SK-N-SH (cell line): Measurements from ENCODE around the gene CTSE. TPM values are rescaled to one million over a fixed set of nuclear protein-coding genes. Genes with fewer than 3 reads are reported as not detected.

Experiments
- CTCF ChIA-PET: fragments of 300-600, 350-600 bp; formaldehyde crosslinking; extraction: SDS; loops from one replicate; lab custom pipeline; 2021; lab: Yijun Ruan, JAX
- POLR2A ChIA-PET: fragments of 350-600 bp; sonication (Branson Sonifier 250); formaldehyde crosslinking; extraction: SDS; loops from one replicate; lab custom pipeline; 2020; ENCODE audit warnings: antibody characterized with exemption, inconsistent platforms; lab: Yijun Ruan, JAX
- DNase-seq: peaks from one replicate; pipeline ENCODE4 v3.0.0; 2012
- H2AFZ ChIP-seq: fragments of 200-600 bp; sonication (generic); 2 replicates; pipeline ENCODE4 v1.8.1; 2016; ENCODE audit warnings: antibody characterized with exemption, mild to moderate bottlenecking, low read depth
- H3F3A ChIP-seq: fragments of 200-600 bp; sonication (generic); replicated peaks from 2 replicates; pipeline ENCODE3; 2016; ENCODE audit warnings: antibody characterized with exemption, mild to moderate bottlenecking; ENCODE audit not compliant: insufficient read depth
- H3K27ac ChIP-seq, 2 experiments: fragments of 200-500 bp in 1 of 2; fragments of 200-600 bp in 1 of 2; sonication (Bioruptor generic) in 1 of 2; sonication (generic), shearing (Covaris generic) in 1 of 2; 2 replicates each; pipeline versions ENCODE4 v1.5.1 to v1.6.1; 2014 to 2016; ENCODE audit warnings: low read depth in 2 of 2, inconsistent platforms in 1 of 2, low read length in 1 of 2, mild to moderate bottlenecking in 1 of 2, mixed read lengths in 1 of 2
- H3K27me3 ChIP-seq: fragments of 200-600 bp; sonication (generic), shearing (Covaris generic); 2 replicates; pipeline ENCODE4 v1.6.1; 2016; ENCODE audit warnings: mixed run types; ENCODE audit not compliant: insufficient read depth
- H3K36me3 ChIP-seq, 2 experiments: fragments of 200-500 bp in 1 of 2; fragments of 200-600 bp in 1 of 2; sonication (Bioruptor generic) in 1 of 2; sonication (generic) in 1 of 2; replicated peaks in 1 of 2; 2 replicates each; pipeline versions ENCODE3 to v1.5.1; 2014 to 2016; ENCODE audit warnings: low read length in 1 of 2, mild to moderate bottlenecking in 1 of 2; ENCODE audit not compliant: insufficient read depth in 2 of 2, control insufficient read depth in 1 of 2
- H3K4me1 ChIP-seq, 2 experiments: fragments of 200-500 bp in 1 of 2; fragments of 200-600 bp in 1 of 2; sonication (Bioruptor generic) in 1 of 2; sonication (generic), shearing (Covaris generic) in 1 of 2; 2 replicates each; pipeline versions ENCODE4 v1.5.1 to v1.6.1; 2014 to 2016; ENCODE audit warnings: low read depth in 1 of 2, low read length in 1 of 2, mixed run types in 1 of 2; ENCODE audit not compliant: insufficient read depth in 2 of 2, control insufficient read depth in 1 of 2
- H3K4me2 ChIP-seq: fragments of 200-600 bp; sonication (generic), shearing (Covaris generic); 2 replicates; pipeline ENCODE4 v1.6.1; 2017; ENCODE audit warnings: mixed run types
- H3K4me3 ChIP-seq, 2 experiments: fragments of 200-500 bp in 1 of 2; fragments of 200-600 bp in 1 of 2; sonication (Bioruptor generic) in 1 of 2; sonication (generic), shearing (Covaris generic) in 1 of 2; 2 replicates each; pipeline versions ENCODE4 v1.5.1 to v1.8.1; 2014 to 2016; ENCODE audit warnings: low read depth in 2 of 2, inconsistent platforms in 1 of 2, low read length in 1 of 2, mild to moderate bottlenecking in 1 of 2, mixed read lengths in 1 of 2, moderate library complexity in 1 of 2
- H3K79me2 ChIP-seq: fragments of 200-600 bp; sonication (generic); 2 replicates; pipeline ENCODE4 v1.8.1; 2017; ENCODE audit warnings: mild to moderate bottlenecking; ENCODE audit not compliant: insufficient read depth
- H3K9ac ChIP-seq: fragments of 200-600 bp; sonication (generic); 2 replicates; pipeline ENCODE4 v1.6.1; 2017; ENCODE audit warnings: mixed run types
- H3K9me2 ChIP-seq: fragments of 200-600 bp; sonication (generic); 2 replicates; pipeline ENCODE4 v1.6.1; 2017; ENCODE audit warnings: mixed run types
- H3K9me3 ChIP-seq: fragments of 200-600 bp; sonication (generic); 2 replicates; pipeline ENCODE4 v1.6.1; 2017; ENCODE audit warnings: mixed run types, mild to moderate bottlenecking, moderate library complexity
- H4K20me1 ChIP-seq: fragments of 200-600 bp; sonication (generic); 2 replicates; pipeline ENCODE4 v1.6.1; 2017; ENCODE audit warnings: mild to moderate bottlenecking, mixed run types; ENCODE audit not compliant: insufficient read depth
- CHD2 ChIP-seq: fragments of 150-350 bp; IDR thresholded peaks from 2 replicates; pipeline ENCODE4 v1.6.1; 2018; ENCODE audit warnings: low read length; ENCODE audit not compliant: partially characterized antibody
- ELF1 ChIP-seq: IDR thresholded peaks from 2 replicates; pipeline ENCODE4 v1.4.0; 2012
- EP300 ChIP-seq, 2 experiments: IDR thresholded peaks; 2 replicates each; pipeline versions ENCODE4 v1.4.0 to v1.6.1; 2012; ENCODE audit warnings: borderline replicate concordance in 1 of 2, low read depth in 1 of 2, low read length in 1 of 2
- EZH2phosphoT487 ChIP-seq: fragments of 200-600 bp; sonication (generic); IDR thresholded peaks from 2 replicates; pipeline ENCODE4 v1.6.1; 2017; ENCODE audit warnings: low read depth, mixed run types, mild to moderate bottlenecking, antibody characterized with exemption, moderate library complexity, borderline replicate concordance
- FOXJ3 ChIP-seq: sonication (generic); formaldehyde crosslinking; IDR thresholded peaks from 2 replicates; pipeline ENCODE4 v1.5.1; 2020; ENCODE audit warnings: mild to moderate bottlenecking, missing genetic modification reagents
- GABPA ChIP-seq: IDR thresholded peaks from 2 replicates; pipeline ENCODE4 v1.4.0; 2012; ENCODE audit warnings: low read depth, mild to moderate bottlenecking
- GATA2 ChIP-seq: sonication (generic); formaldehyde crosslinking; IDR thresholded peaks from 2 replicates; pipeline ENCODE4 v1.5.0; 2020; ENCODE audit warnings: mild to moderate bottlenecking, missing genetic modification reagents
- IRF3 ChIP-seq: fragments of 150-350 bp; IDR thresholded peaks from 2 replicates; pipeline ENCODE4 v1.6.1; 2016; ENCODE audit warnings: mild to moderate bottlenecking, low read depth, low read length
- MEF2A ChIP-seq: IDR thresholded peaks from 2 replicates; pipeline ENCODE4 v1.4.0; 2012; ENCODE audit warnings: low read depth, borderline replicate concordance
- NRF1 ChIP-seq: IDR thresholded peaks from 2 replicates; pipeline ENCODE4 v1.6.1; 2012; ENCODE audit warnings: low read depth, mild to moderate bottlenecking, low read length
- RAD21 ChIP-seq: IDR thresholded peaks from 2 replicates; pipeline ENCODE4 v1.6.1; 2012; ENCODE audit warnings: mild to moderate bottlenecking, low read length
- REST ChIP-seq: IDR thresholded peaks from 2 replicates; pipeline ENCODE4 v1.6.1; 2012; ENCODE audit warnings: mild to moderate bottlenecking, low read depth, low read length, moderate library complexity
- RFX5 ChIP-seq: IDR thresholded peaks from 2 replicates; pipeline ENCODE4 v1.6.1; 2012; ENCODE audit warnings: mild to moderate bottlenecking, improper control_type of control experiment, low read length
- TAF1 ChIP-seq: IDR thresholded peaks from 2 replicates; pipeline ENCODE4 v1.6.1; 2012; ENCODE audit warnings: low read depth, mild to moderate bottlenecking, low read length, moderate library complexity, borderline replicate concordance
- USF1 ChIP-seq: IDR thresholded peaks from 2 replicates; pipeline ENCODE4 v1.4.0; 2012; ENCODE audit warnings: low read depth, borderline replicate concordance
- USF2 ChIP-seq: fragments of 150-350 bp; IDR thresholded peaks from 2 replicates; pipeline ENCODE4 v1.6.1; 2017; ENCODE audit warnings: antibody characterized with exemption, low read length, low read depth, borderline replicate concordance
- ZBTB33 ChIP-seq: IDR thresholded peaks from 2 replicates; pipeline ENCODE4 v1.4.0; 2012; ENCODE audit warnings: low read depth, borderline replicate concordance
- WGBS: methylation state at CpG from one replicate; pipeline ENCODE4 v1.1.6; 2017; ENCODE audit warnings: low lambda C conversion rate; 5-methylcytosine and 5-hydroxymethylcytosine counted together
- polyA plus RNA-seq, 3 experiments: library from polyadenylated mRNA; depleted of rRNA; stranded (reverse); fragments of >200 nt; gene quantifications; 2 replicates each; pipeline ENCODE4 v1.2.3, GENCODE V29; 2012

CTSE gene
- polyA plus RNA-seq, 1 of the 3 experiments (the other 2 are of a cell fraction): not detected

- no peaks in the 10 kb centered on the region for H3K9me2 ChIP-seq
- H3K9ac ChIP-seq: no peak overlapping the region
- WGBS: 69% methylated on average over 6 of the region's 8 CpGs
- no peak for TF ChIP-seq TAF1
- TF ChIP-seq ELF1: no peak
- TF ChIP-seq CHD2: no peak
- TF ChIP-seq IRF3: no peak
- TF ChIP-seq REST: no peak
- no peak for TF ChIP-seq USF1
- no peak for TF ChIP-seq NRF1
- no peak for TF ChIP-seq RAD21
- TF ChIP-seq ZBTB33: no peak
- no peak for TF ChIP-seq EP300 (IDR thresholded peaks at IDR 0.05; ENCODE audit: borderline replicate concordance in 1 of 2, low read depth in 1 of 2, low read length in 1 of 2)
- TF ChIP-seq FOXJ3 (CRISPR knock-in tag): no peak
- no peak for TF ChIP-seq USF2
- no peak for TF ChIP-seq MEF2A
- no peak for TF ChIP-seq RFX5
- no peak for TF ChIP-seq GATA2 (CRISPR knock-in tag)
- TF ChIP-seq GABPA: no peak
- TF ChIP-seq EZH2phosphoT487: no peak
- TF ChIP-seq, all 33 proteins: peak for 0
- no peak overlapping the region for H2AFZ ChIP-seq
- no peaks in the 10 kb centered on the region for H4K20me1 ChIP-seq
- CTCF ChIA-PET: interaction anchor here (1.1 to 3.9 kb wide), 5 partner anchors 17 to 342 kb away, joined by 3 to 20 read pairs (median 4); no protein-coding TSS in a partner anchor
- POLR2A ChIA-PET: no interaction called here
- no peaks in the 10 kb centered on the region; the same call in 1 of the 2 replicates for H3K27me3 ChIP-seq
- no peaks in the 10 kb centered on the region for H3K36me3 ChIP-seq
- H3K9me3 ChIP-seq: no peaks in the 10 kb centered on the region
- H3K4me3 ChIP-seq: no peak overlapping the region
- 0 out of 2 replicates have a peak overlapping the region, but pooled peaks have one; percentile 12 for H3K4me2 ChIP-seq
- H3K79me2 ChIP-seq: no peaks in the 10 kb centered on the region
- peaks cover 0 to 17% of the 10 kb centered on the region in 2 experiments; a peak in 2 of 4 replicates for H3K4me1 ChIP-seq
- H3K27ac ChIP-seq: peak overlapping the region in 1 of 2 experiments; percentile 57; a peak in 2 of 4 replicates
- peaks cover 10% of the 10 kb centered on the region for H3F3A ChIP-seq
- no peak for DNase-seq
These were observed 22.9 kb downstream of the CTSE start for GRCh38 chr1:206000641-206001339.
